DND-41 (cell line): ENCODE measurements around the gene OCIAD2.

ENCODE experiments used
- ATAC-seq: fragments of 200-7000 bp; cut with Tn5 transposase; 3 replicates; pipeline ENCODE4 v1.9.1; 2021; ENCODE audit warnings: low read depth; ENCODE audit not compliant: insufficient read depth
- DNase-seq: peaks from one replicate; pipeline ENCODE4 v3.0.0-alpha.2; 2020
- H2AFZ ChIP-seq: 2 replicates; pipeline ENCODE4 v1.6.0; 2012; ENCODE audit warnings: low read depth, low read length
- H3K27ac ChIP-seq: 2 replicates; pipeline ENCODE4 v1.5.1; 2012; ENCODE audit warnings: low read length, inconsistent platforms
- H3K27me3 ChIP-seq: fragments of 200-600 bp; sonication (generic); 2 replicates; pipeline ENCODE4 v1.6.0; 2012; ENCODE audit warnings: low read length, mild to moderate bottlenecking, inconsistent platforms; ENCODE audit not compliant: insufficient read depth, poor library complexity
- H3K36me3 ChIP-seq: 2 replicates; pipeline ENCODE4 v1.5.1; 2012; ENCODE audit warnings: low read length, inconsistent platforms; ENCODE audit not compliant: insufficient read depth
- H3K4me1 ChIP-seq: 2 replicates; pipeline ENCODE4 v1.5.1; 2012; ENCODE audit warnings: mild to moderate bottlenecking, low read length; ENCODE audit not compliant: insufficient read depth
- H3K4me2 ChIP-seq: 2 replicates; pipeline ENCODE4 v1.6.0; 2012; ENCODE audit warnings: mild to moderate bottlenecking, moderate library complexity, low read length, inconsistent platforms; ENCODE audit not compliant: insufficient read depth
- H3K4me3 ChIP-seq, 2 experiments: fragments of 200-600 bp in 1 of 2; shearing (Covaris generic) in 1 of 2; 2 replicates each; pipeline ENCODE4 v1.5.1; 2012 to 2016; ENCODE audit warnings: inconsistent platforms in 2 of 2, low read length in 2 of 2, mild to moderate bottlenecking in 2 of 2, low read depth in 1 of 2, moderate library complexity in 1 of 2
- H3K79me2 ChIP-seq: 2 replicates; pipeline ENCODE4 v1.6.0; 2012; ENCODE audit warnings: low read length, inconsistent platforms; ENCODE audit not compliant: insufficient read depth
- H3K9ac ChIP-seq: 2 replicates; pipeline ENCODE4 v1.6.0; 2012; ENCODE audit warnings: low read depth, mild to moderate bottlenecking, inconsistent platforms, low read length, moderate library complexity
- H3K9me3 ChIP-seq: 2 replicates; pipeline ENCODE4 v1.5.1; 2012; ENCODE audit warnings: low read length, moderate library complexity, mild to moderate bottlenecking, inconsistent platforms; ENCODE audit not compliant: insufficient read depth, severe bottlenecking
- H4K20me1 ChIP-seq: 2 replicates; pipeline ENCODE4 v1.6.0; 2012; ENCODE audit warnings: low read length; ENCODE audit not compliant: insufficient read depth
- CTCF ChIP-seq: IDR thresholded peaks from 2 replicates; pipeline ENCODE4 v1.5.1; 2012; ENCODE audit warnings: borderline replicate concordance, low read length, moderate library complexity, mild to moderate bottlenecking; ENCODE audit not compliant: poor library complexity, severe bottlenecking; ENCODE audit errors: extremely low read depth
- EZH2 ChIP-seq: IDR thresholded peaks from 3 replicates; pipeline ENCODE4 v1.6.1; 2012; ENCODE audit warnings: borderline replicate concordance, low read depth, mild to moderate bottlenecking, moderate library complexity, low read length, inconsistent platforms; ENCODE audit not compliant: severe bottlenecking

The OCIAD2 gene

DNA sequence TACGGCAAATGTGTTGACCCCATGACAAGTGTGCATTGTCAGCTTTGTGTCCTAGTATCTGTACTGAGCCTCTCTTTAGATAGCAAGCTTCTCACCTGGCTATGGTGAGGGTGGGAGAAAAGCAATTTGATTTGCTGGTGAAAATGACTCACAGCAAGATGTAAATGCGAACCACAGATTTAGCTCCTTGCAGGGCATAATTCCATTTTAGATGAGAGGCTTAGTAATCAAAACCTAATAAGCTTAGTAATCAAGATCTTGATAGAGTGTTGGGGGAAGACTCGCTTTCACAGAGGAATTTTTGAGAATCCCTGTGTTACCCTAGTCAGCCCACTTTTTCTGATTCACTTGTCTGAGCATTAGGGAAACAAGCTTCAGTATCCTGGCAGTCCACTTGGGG lies 7.7 kb upstream of the OCIAD2 start:
- Histone ChIP-seq H3K27ac (no peak overlapping the region), H2AFZ (no peak overlapping the region), H3K36me3 (no peaks in the 10 kb centered on the region), H3K4me2 (no peak overlapping the region), H3K9me3 (no peaks in the 10 kb centered on the region), H3K4me1 (no peaks in the 10 kb centered on the region), H3K27me3 (no peaks in the 10 kb centered on the region), H4K20me1 (no peaks in the 10 kb centered on the region), H3K4me3 (no peak overlapping the region), H3K79me2 (no peaks in the 10 kb centered on the region), H3K9ac (no peak overlapping the region)
- TF ChIP-seq EZH2: no peak
- no peak for TF ChIP-seq CTCF
- DNase-seq (no peak), ATAC-seq (no peak)

DNA sequence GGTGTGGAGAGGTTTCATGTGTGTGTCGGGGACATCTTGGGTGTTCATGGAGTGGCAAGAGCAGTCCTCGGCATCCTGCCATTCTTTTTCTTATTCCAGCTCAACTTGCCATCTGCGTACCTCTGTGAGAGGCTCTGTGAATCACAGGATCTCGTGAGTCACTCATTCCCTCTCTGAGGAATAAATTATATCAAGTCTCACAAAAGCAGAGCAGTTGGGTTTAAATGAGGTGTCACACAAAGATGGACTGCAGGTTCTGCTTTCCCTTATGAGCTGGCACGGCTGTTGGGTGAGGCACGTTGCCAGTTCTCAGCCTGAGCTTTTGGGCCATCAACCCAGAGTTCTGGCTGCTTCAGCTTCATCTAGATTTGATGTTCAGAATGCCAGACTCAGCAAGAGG lies 6.8 kb upstream of the OCIAD2 start:
- no peaks in the 10 kb centered on the region for H4K20me1 ChIP-seq
- no peak overlapping the region for H3K9ac ChIP-seq
- H3K79me2 ChIP-seq: no peaks in the 10 kb centered on the region
- no peak overlapping the region for H2AFZ ChIP-seq
- no peaks in the 10 kb centered on the region for H3K4me1 ChIP-seq
- no peak overlapping the region for H3K4me3 ChIP-seq
- no peak for DNase-seq
- no peak for ATAC-seq
- H3K4me2 ChIP-seq: no peak overlapping the region
- TF ChIP-seq EZH2 (no peak), CTCF (no peak)
- no peaks in the 10 kb centered on the region for H3K27me3 ChIP-seq
- H3K36me3 ChIP-seq: no peaks in the 10 kb centered on the region
- H3K27ac ChIP-seq: no peak overlapping the region
- H3K9me3 ChIP-seq: no peaks in the 10 kb centered on the region

- Histone ChIP-seq H3K36me3 (no peaks in the 10 kb centered on the region), H3K9me3 (no peaks in the 10 kb centered on the region), H2AFZ (no peak overlapping the region), H3K4me3 (no peak overlapping the region), H3K4me1 (no peaks in the 10 kb centered on the region), H3K4me2 (no peak overlapping the region), H3K79me2 (no peaks in the 10 kb centered on the region), H3K27ac (no peak overlapping the region), H3K27me3 (no peaks in the 10 kb centered on the region), H4K20me1 (no peaks in the 10 kb centered on the region), H3K9ac (no peak overlapping the region)
- ATAC-seq: no peak
- no peak for DNase-seq
- TF ChIP-seq EZH2 (no peak), CTCF (no peak)
Observed at GRCh38 chr4:48912349-48912748, 5.8 kb upstream of the OCIAD2 start.

DNA sequence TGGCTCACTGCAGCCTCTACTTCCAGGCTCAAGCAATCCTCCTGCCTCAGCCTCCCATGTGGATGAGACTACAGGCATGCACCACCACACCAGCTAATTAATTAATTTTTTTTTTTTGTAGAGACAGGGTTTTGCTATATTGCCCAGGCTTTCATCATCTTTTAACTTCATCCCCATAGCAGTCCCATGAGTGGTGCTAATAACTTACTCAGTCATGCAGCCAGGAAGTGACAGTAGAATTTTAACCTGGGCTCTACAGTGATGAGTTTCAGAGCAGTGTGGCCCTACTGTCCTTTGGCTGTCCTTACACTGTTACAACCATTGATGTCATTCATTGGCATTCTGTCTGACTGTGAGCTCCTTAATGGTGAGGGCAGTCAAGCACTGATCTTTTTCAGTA lies 3.9 kb upstream of the OCIAD2 start:
- DNase-seq: no peak
- no peak for ATAC-seq
- Histone ChIP-seq H3K27ac (no peak overlapping the region), H4K20me1 (no peaks in the 10 kb centered on the region), H3K4me1 (peaks cover 12% of the 10 kb centered on the region), H3K9ac (no peak overlapping the region), H3K36me3 (no peaks in the 10 kb centered on the region; the same call in 1 of the 2 replicates), H2AFZ (no peak overlapping the region), H3K4me3 (no peak overlapping the region), H3K9me3 (no peaks in the 10 kb centered on the region), H3K79me2 (peaks cover 13% of the 10 kb centered on the region), H3K27me3 (no peaks in the 10 kb centered on the region), H3K4me2 (no peak overlapping the region)
- no peak for TF ChIP-seq CTCF
- no peak for TF ChIP-seq EZH2
